Neutrophil (primary cell): ENCODE measurements around the gene ENDOV.

Source experiments
- H3K27ac ChIP-seq: fragments of 200-600 bp; sonication (generic); 2 replicates; pipeline ENCODE4 v1.5.1; 2016; ENCODE audit warnings: mild to moderate bottlenecking, moderate library complexity
- H3K27me3 ChIP-seq: fragments of 200-600 bp; sonication (generic); 2 replicates; pipeline ENCODE4 v1.6.0; 2016; ENCODE audit warnings: mild to moderate bottlenecking
- H3K36me3 ChIP-seq: fragments of 200-600 bp; sonication (generic); 2 replicates; pipeline ENCODE4 v1.5.1; 2017
- H3K4me1 ChIP-seq, 2 experiments: fragments of 200-600 bp in 1 of 2; sonication (generic) in 1 of 2; 1 replicate in 1 of 2; 2 replicates in 1 of 2; pipeline versions ENCODE4 v1.5.1 to v1.6.1; 2013 to 2016; ENCODE audit warnings: low read depth in 1 of 2, low read length in 1 of 2, mild to moderate bottlenecking in 1 of 2, moderate library complexity in 1 of 2; ENCODE audit not compliant: control insufficient read depth in 1 of 2, insufficient read depth in 1 of 2
- H3K4me3 ChIP-seq, 2 experiments: fragments of 200-600 bp in 1 of 2; sonication (generic) in 1 of 2; 1 replicate in 1 of 2; 2 replicates in 1 of 2; pipeline ENCODE4 v1.5.1; 2013 to 2016; ENCODE audit warnings: low read depth in 1 of 2, low read length in 1 of 2, mild to moderate bottlenecking in 1 of 2, moderate library complexity in 1 of 2
- H3K9me3 ChIP-seq: fragments of 200-600 bp; sonication (generic); 2 replicates; pipeline ENCODE4 v1.5.1; 2016
- TF ChIP-seq, protein P1 (sequence below): fragments of 200-600 bp; sonication (generic); IDR thresholded peaks from 2 replicates; pipeline ENCODE4 v1.5.1; 2016; ENCODE audit warnings: antibody characterized with exemption

The ENDOV gene

DNA sequence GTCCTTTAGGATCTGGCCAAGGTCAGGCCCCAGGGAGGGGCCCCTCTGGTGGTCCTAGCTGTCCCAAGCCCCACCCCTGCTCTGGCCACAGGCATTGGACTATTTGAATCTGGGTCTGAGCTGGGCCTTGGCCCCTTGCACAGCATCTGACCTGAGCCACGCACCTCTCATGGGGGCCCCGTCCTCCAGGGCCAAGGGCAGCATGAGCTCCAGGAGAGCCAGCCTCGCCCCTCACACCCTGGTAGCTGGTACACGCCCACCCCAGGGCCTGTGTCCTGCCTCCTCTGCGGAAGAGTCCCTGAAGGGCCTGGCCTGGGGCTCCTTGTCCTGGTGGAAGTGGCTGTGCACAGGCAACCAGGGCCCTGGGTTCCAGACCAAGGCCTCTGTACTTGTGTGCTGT lies 23.8 kb downstream of the ENDOV start:
- H3K27me3 ChIP-seq: peaks cover 6% of the 10 kb centered on the region
- no peaks in the 10 kb centered on the region for H3K9me3 ChIP-seq
- no peaks in the 10 kb centered on the region for H3K4me1 ChIP-seq
- TF ChIP-seq, protein P1, sequence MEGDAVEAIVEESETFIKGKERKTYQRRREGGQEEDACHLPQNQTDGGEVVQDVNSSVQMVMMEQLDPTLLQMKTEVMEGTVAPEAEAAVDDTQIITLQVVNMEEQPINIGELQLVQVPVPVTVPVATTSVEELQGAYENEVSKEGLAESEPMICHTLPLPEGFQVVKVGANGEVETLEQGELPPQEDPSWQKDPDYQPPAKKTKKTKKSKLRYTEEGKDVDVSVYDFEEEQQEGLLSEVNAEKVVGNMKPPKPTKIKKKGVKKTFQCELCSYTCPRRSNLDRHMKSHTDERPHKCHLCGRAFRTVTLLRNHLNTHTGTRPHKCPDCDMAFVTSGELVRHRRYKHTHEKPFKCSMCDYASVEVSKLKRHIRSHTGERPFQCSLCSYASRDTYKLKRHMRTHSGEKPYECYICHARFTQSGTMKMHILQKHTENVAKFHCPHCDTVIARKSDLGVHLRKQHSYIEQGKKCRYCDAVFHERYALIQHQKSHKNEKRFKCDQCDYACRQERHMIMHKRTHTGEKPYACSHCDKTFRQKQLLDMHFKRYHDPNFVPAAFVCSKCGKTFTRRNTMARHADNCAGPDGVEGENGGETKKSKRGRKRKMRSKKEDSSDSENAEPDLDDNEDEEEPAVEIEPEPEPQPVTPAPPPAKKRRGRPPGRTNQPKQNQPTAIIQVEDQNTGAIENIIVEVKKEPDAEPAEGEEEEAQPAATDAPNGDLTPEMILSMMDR: no peak
- no peak overlapping the region for H3K27ac ChIP-seq
- no peaks in the 10 kb centered on the region for H3K36me3 ChIP-seq
- H3K4me3 ChIP-seq: no peak overlapping the region

DNA sequence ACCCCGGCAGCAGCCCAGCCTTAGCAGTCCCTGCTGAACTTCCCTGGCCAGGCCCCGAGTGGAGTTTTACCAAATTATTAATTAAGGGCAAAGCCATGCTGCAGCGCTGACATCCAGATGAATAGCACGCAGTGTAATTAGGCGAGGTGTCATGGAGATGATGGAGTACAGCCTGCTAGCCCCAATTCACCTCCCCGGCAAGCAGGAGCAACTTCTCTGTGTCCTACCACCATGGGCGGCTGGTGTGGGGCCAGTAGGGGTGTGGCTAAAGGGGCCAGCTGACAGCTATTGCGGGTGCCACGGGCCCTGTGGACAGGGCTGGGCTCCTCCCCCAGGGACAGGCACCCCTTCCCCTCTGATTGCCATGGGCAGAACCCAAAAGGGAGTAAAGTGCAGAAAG lies 24.5 kb downstream of the ENDOV start:
- H3K4me1 ChIP-seq: no peaks in the 10 kb centered on the region
- no peak overlapping the region for H3K27ac ChIP-seq
- TF ChIP-seq, protein P1: no peak
- no peak overlapping the region for H3K4me3 ChIP-seq
- peaks cover 6% of the 10 kb centered on the region for H3K27me3 ChIP-seq
- no peaks in the 10 kb centered on the region for H3K36me3 ChIP-seq
- H3K9me3 ChIP-seq: no peaks in the 10 kb centered on the region

DNA sequence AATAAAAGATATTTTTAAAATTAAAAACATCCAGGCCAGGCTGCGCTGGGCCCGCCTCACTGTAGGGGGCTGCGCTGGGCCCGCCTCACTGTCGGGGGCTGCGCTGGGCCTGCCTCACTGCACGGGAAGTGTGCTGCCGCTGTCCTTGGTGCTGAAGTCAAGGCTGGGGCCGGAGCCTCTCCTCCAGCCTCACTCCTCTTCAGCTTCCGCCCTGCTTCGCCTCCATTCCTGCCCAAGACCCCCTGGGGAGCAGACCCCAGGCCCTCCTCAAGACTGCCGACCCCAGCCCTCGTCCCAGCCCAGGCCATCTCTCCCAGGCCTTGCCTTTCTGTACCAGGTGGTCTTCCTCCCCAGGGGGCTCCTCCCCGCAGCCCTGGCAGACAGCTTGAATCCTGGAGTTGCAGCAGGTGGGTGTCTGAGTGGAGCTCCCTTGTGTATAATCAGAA lies 26.2 kb downstream of the ENDOV start:
- Histone ChIP-seq H3K27ac (no peak overlapping the region), H3K9me3 (no peaks in the 10 kb centered on the region), H3K4me3 (no peak overlapping the region), H3K36me3 (no peaks in the 10 kb centered on the region), H3K4me1 (no peaks in the 10 kb centered on the region), H3K27me3 (peaks cover 6% of the 10 kb centered on the region)
- TF ChIP-seq, protein P1: no peak

DNA sequence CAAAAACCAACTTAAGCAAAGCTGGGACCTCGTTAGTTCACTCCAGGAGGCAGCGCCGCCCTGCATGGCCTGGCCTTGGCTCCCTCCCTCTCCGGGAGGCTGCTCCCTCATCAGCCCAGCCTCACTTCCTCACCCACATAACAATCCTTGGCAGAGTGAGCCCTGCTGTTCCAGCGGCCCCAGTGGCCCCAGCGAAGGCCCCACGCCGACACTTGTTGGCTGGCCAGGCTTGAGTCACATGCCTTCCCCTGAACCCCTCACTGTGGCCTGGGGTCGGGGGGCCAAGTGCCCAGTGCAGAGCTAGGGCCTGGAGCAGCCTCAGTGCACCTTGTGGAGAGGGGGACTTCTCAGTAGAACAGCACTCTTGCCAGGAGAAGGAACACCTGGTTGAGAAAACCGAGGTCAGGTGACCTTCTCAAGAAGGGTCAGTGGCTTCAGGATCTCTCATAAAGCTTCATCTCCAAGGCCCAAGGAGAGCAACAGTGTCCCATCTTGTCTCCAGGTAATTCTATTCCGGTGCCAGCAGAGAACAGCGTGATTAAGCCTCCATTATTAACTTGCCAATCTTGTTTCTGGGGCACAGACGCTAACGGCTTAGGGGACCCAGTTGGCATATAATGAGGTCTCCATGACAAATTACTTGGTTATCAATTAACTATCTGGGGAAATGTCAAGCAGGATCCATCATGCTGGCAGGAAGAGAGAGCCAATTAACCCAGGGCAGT lies 26.8 kb downstream of the ENDOV start:
- Histone ChIP-seq H3K27me3 (peaks cover 6% of the 10 kb centered on the region), H3K27ac (no peak overlapping the region)

DNA sequence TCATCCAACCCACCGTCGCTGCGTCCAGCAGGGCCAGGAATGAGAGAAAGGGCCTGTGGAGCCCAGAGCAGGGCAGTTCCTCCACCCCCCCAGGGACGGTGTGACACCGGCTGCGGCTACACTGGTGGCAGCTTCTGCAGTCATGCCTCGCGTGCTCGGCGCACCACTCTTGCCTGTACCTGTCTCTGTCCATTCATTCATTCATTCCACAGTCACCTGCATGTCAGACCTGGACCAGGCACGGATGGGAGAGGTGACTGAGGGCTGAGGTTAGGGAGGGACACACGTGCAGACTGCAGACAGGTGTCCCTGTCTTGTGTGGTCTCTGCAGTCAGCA lies 27.3 kb downstream of the ENDOV start:
- no peaks in the 10 kb centered on the region for H3K4me1 ChIP-seq
- TF ChIP-seq, protein P1: no peak
- H3K36me3 ChIP-seq: no peaks in the 10 kb centered on the region
- no peak overlapping the region for H3K4me3 ChIP-seq
- H3K27ac ChIP-seq: no peak overlapping the region
- no peaks in the 10 kb centered on the region for H3K9me3 ChIP-seq
- peaks cover 6% of the 10 kb centered on the region for H3K27me3 ChIP-seq

More for the DNA sequence above, 26.8 kb downstream of the ENDOV start:
- H3K4me3 ChIP-seq: no peak overlapping the region
- H3K36me3 ChIP-seq: no peaks in the 10 kb centered on the region
- no peaks in the 10 kb centered on the region for H3K4me1 ChIP-seq
- H3K9me3 ChIP-seq: no peaks in the 10 kb centered on the region
- TF ChIP-seq, protein P1: no peak
